Panc1 (cell line): Measurements from ENCODE around the gene CACTIN. TPM values are rescaled to one million over a fixed set of nuclear protein-coding genes. Genes with fewer than 3 reads are reported as not detected.

Source experiments
- ATAC-seq: fragments of 200-7000 bp; cut with Tn5 transposase; 2 replicates; pipeline ENCODE4 v1.9.1; 2020; ENCODE audit warnings: mild to moderate bottlenecking, moderate library complexity
- BruUV-seq: library from RNA; stranded (reverse); fragments of 400-500 nt; replicated peaks from 2 replicates; lab custom pipeline; 2021; lab: Mats Ljungman, UMichigan
- CTCF ChIA-PET: fragments of 300-600 bp; sonication (Branson Sonifier 250); formaldehyde crosslinking; loops from one replicate; lab custom pipeline; 2022; ENCODE audit warnings: antibody characterized with exemption; lab: Charles Lee
- POLR2A ChIA-PET: fragments of 300-600 bp; sonication (Branson Sonifier 250); formaldehyde crosslinking; loops from one replicate; lab custom pipeline; 2022; ENCODE audit warnings: antibody characterized with exemption; lab: Charles Lee
- DNase-seq: peaks from one replicate; pipeline ENCODE4 v3.0.0-alpha.2; 2010; ENCODE audit warnings: low read depth, low spot score
- H3K27ac ChIP-seq: 2 replicates; pipeline ENCODE4 v1.5.1; 2011; ENCODE audit warnings: mild to moderate bottlenecking, low read length, inconsistent platforms
- H3K27me3 ChIP-seq: fragments of 200-500 bp; sonication (Bioruptor generic); 2 replicates; pipeline ENCODE4 v1.6.0; 2014; ENCODE audit warnings: low read length, inconsistent platforms; ENCODE audit not compliant: control insufficient read depth, insufficient read depth
- H3K36me3 ChIP-seq: fragments of 200-500 bp; sonication (Bioruptor generic); 2 replicates; pipeline ENCODE4 v1.5.1; 2014; ENCODE audit warnings: inconsistent platforms, mild to moderate bottlenecking, low read length, moderate library complexity; ENCODE audit not compliant: control insufficient read depth, insufficient read depth
- H3K4me1 ChIP-seq: 2 replicates; pipeline ENCODE4 v1.5.1; 2011; ENCODE audit warnings: inconsistent platforms, mild to moderate bottlenecking, low read length, moderate library complexity; ENCODE audit not compliant: control insufficient read depth, insufficient read depth
- H3K4me3 ChIP-seq, 2 experiments: 2 replicates each; pipeline ENCODE4 v1.5.1; 2011 to 2012; ENCODE audit warnings: low read depth in 2 of 2, low read length in 2 of 2, mild to moderate bottlenecking in 2 of 2, inconsistent platforms in 1 of 2, moderate library complexity in 1 of 2
- H3K9me3 ChIP-seq: fragments of 200-500 bp; sonication (Bioruptor generic); 2 replicates; pipeline ENCODE4 v1.5.1; 2014; ENCODE audit warnings: low read depth, mild to moderate bottlenecking, inconsistent platforms, low read length, moderate library complexity; ENCODE audit not compliant: control insufficient read depth, insufficient read depth
- CTCF ChIP-seq: fragments of 450-650 bp; IDR thresholded peaks from 2 replicates; pipeline ENCODE4 v1.5.1; 2017; ENCODE audit warnings: mild to moderate bottlenecking
- POLR2AphosphoS5 ChIP-seq: IDR thresholded peaks from 2 replicates; pipeline ENCODE4 v1.6.1; 2012; ENCODE audit warnings: mild to moderate bottlenecking, low read depth, low read length, moderate library complexity
- SIN3A ChIP-seq: IDR thresholded peaks from 2 replicates; pipeline ENCODE4 v1.6.1; 2012; ENCODE audit warnings: low read depth, mild to moderate bottlenecking, low read length, moderate library complexity, borderline replicate concordance; ENCODE audit not compliant: insufficient read depth
- TCF7L2 ChIP-seq: IDR thresholded peaks from 2 replicates; pipeline ENCODE4 v1.6.1; 2011; ENCODE audit warnings: mild to moderate bottlenecking, low read depth, low read length, inconsistent platforms
- in situ Hi-C: cut with HindIII; loops from 2 replicates; pipeline ENCODE4 v1.10.0; 2016; ENCODE audit warnings: low sequenced_read_pairs, low pct_unique_long_range_greater_than_20kb
- intact Hi-C: fragments of 100-400 bp; cut with micrococcal nuclease; formaldehyde crosslinking; loops from one replicate; pipeline ENCODE4 v1.10.0; 2022; ENCODE audit not compliant: unreplicated experiment
- total RNA-seq: library from RNA; stranded (reverse); gene quantifications from one replicate; pipeline ENCODE4 v1.2.1, GENCODE V29; 2021; ENCODE audit not compliant: unreplicated experiment
- TF ChIP-seq, protein P1 (sequence below), 2 experiments: IDR thresholded peaks; 2 replicates each; pipeline ENCODE4 v1.6.1; 2011 to 2012; ENCODE audit warnings: low read depth in 2 of 2, control low read depth in 1 of 2, low read length in 1 of 2, mild to moderate bottlenecking in 1 of 2, moderate library complexity in 1 of 2; ENCODE audit not compliant: insufficient read depth in 1 of 2

The CACTIN gene
- total RNA-seq, 1 experiment from 2014 or later: 25.2 TPM

DNA sequence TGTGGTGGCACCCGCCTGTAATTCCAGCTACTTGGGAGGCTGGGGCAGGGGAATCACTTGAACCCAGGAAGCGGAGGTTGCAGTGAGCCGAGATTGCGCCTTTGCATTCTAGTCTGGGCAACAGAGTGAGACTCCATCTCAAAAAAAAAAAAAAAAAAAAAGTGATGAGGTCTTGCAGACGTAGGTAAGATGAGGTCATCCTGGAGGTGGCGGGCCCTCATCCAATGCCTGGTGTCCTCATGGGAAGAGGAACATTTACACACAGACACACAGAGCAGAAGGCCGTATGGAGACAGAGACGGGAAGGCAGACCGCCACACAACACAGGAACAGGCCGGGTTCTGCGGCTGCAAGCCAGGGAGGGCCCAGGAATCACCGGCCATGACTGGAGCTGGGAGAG lies 4.4 kb downstream of the CACTIN start:
- no TSS peak for BruUV-seq
- no peak overlapping the region for H3K4me3 ChIP-seq
- no peaks in the 10 kb centered on the region for H3K9me3 ChIP-seq
- no peak for TF ChIP-seq CTCF
- TF ChIP-seq SIN3A: no peak
- TF ChIP-seq TCF7L2: no peak
- TF ChIP-seq POLR2AphosphoS5: no peak
- TF ChIP-seq, protein P1, sequence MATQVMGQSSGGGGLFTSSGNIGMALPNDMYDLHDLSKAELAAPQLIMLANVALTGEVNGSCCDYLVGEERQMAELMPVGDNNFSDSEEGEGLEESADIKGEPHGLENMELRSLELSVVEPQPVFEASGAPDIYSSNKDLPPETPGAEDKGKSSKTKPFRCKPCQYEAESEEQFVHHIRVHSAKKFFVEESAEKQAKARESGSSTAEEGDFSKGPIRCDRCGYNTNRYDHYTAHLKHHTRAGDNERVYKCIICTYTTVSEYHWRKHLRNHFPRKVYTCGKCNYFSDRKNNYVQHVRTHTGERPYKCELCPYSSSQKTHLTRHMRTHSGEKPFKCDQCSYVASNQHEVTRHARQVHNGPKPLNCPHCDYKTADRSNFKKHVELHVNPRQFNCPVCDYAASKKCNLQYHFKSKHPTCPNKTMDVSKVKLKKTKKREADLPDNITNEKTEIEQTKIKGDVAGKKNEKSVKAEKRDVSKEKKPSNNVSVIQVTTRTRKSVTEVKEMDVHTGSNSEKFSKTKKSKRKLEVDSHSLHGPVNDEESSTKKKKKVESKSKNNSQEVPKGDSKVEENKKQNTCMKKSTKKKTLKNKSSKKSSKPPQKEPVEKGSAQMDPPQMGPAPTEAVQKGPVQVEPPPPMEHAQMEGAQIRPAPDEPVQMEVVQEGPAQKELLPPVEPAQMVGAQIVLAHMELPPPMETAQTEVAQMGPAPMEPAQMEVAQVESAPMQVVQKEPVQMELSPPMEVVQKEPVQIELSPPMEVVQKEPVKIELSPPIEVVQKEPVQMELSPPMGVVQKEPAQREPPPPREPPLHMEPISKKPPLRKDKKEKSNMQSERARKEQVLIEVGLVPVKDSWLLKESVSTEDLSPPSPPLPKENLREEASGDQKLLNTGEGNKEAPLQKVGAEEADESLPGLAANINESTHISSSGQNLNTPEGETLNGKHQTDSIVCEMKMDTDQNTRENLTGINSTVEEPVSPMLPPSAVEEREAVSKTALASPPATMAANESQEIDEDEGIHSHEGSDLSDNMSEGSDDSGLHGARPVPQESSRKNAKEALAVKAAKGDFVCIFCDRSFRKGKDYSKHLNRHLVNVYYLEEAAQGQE (IDR thresholded peaks at IDR 0.05; ENCODE audit: insufficient read depth in 1 of 2, low read depth in 2 of 2, low read length in 1 of 2): no peak
- ChIA-PET POLR2A (interaction anchor here (0.7 kb wide), 1 partner anchor 203 kb away, joined by 3 read pairs; no protein-coding TSS in a partner anchor), CTCF (interaction anchor here (0.6 kb wide), 1 partner anchor 408 kb away, joined by 3 read pairs; no protein-coding TSS in a partner anchor)
- H3K36me3 ChIP-seq: peaks cover 5% of the 10 kb centered on the region; the same call in 1 of the 2 replicates
- peaks cover 6% of the 10 kb centered on the region for H3K4me1 ChIP-seq
- in situ Hi-C loops (no loop called here), intact Hi-C loops (no loop called here)
- DNase-seq (no peak), ATAC-seq (no peak)
- H3K27me3 ChIP-seq: no peaks in the 10 kb centered on the region
- no peak overlapping the region for H3K27ac ChIP-seq

- no peak overlapping the region for H3K4me3 ChIP-seq
- no peaks in the 10 kb centered on the region for H3K9me3 ChIP-seq
- H3K36me3 ChIP-seq: peaks cover 5% of the 10 kb centered on the region; the same call in 1 of the 2 replicates
- ChIA-PET POLR2A (no interaction called here), CTCF (interaction anchor here (0.7 kb wide), 1 partner anchor 29 kb away, joined by 3 read pairs; no protein-coding TSS in a partner anchor)
- DNase-seq: no peak
- peaks cover 6% of the 10 kb centered on the region for H3K4me1 ChIP-seq
- BruUV-seq: no TSS peak
- no peak for TF ChIP-seq CTCF
- intact Hi-C loops: no loop called here
- H3K27ac ChIP-seq: no peak overlapping the region
- H3K27me3 ChIP-seq: no peaks in the 10 kb centered on the region
- in situ Hi-C loops: no loop called here
- no peak for ATAC-seq
These were observed 4.9 kb downstream of the CACTIN start for GRCh38 chr19:3621689-3622088.
